IPS-NIHi7 (cell line): ENCODE measurements around the gene IL1RAPL1.

Experiments
- DNase-seq: peaks from one replicate; pipeline ENCODE4 v3.0.0; 2012; ENCODE audit warnings: mixed read lengths; ENCODE audit errors: extremely low spot score

The IL1RAPL1 gene

DNA sequence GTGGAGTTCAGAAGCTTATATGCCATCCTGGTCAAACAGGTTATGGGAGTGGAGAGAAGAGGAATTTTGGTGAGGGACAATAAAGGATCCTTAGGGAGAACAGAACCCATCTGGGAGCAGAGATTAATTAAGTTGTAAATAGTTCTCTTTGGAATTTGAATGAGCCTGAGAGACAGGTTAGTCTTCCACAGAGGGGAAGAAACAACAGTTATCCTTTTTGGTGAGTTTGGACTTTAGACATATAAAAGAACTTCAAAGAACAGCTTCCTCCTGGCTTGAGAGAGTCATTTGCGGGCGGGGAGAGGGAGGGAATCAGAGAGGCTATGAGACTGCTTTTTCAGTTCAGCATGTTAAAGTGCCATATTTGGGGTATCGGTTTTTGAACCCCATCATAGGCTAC is 834.8 kb downstream of the IL1RAPL1 start:
- DNase-seq, result no peak

GRCh38 chrX:29431895-29432294 is 844.6 kb downstream of the IL1RAPL1 start:
- no peak for DNase-seq

GRCh38 chrX:29432534-29432933 is 845.3 kb downstream of the IL1RAPL1 start:
- no peak for DNase-seq

DNA sequence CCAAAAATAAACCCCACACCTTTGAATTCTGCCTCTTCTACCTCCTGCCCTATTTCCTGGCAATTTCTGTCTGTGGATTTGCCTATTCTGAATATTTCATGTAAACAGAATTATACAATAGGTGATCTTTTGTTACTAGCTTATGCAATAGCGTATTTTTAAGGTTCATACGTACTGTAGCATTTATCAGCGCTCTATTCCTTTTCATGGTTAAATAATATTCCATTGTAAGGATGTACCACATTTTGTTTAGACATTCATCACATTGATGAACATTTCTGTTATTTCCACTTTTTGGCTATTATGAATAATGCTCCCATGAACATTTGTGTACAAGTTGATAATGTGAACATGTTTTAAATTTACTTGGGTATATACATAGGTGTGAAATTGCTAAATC is 847.7 kb downstream of the IL1RAPL1 start:
- no peak for DNase-seq

GRCh38 chrX:29435396-29435795 is 848.1 kb downstream of the IL1RAPL1 start:
- no peak for DNase-seq

GRCh38 chrX:29447867-29448266 is 860.6 kb downstream of the IL1RAPL1 start:
- no peak for DNase-seq

- DNase-seq, result no peak
Observed at GRCh38 chrX:29453333-29453732, 866.1 kb downstream of the IL1RAPL1 start.

GRCh38 chrX:29455702-29456101 is 868.5 kb downstream of the IL1RAPL1 start:
- no peak for DNase-seq

- no peak for DNase-seq
Observed at GRCh38 chrX:29461039-29461438, 873.8 kb downstream of the IL1RAPL1 start.

- DNase-seq, result no peak
Observed at GRCh38 chrX:29466456-29466855, 879.2 kb downstream of the IL1RAPL1 start.

GRCh38 chrX:29468911-29469494 is 881.8 kb downstream of the IL1RAPL1 start:
- no peak for DNase-seq

- DNase-seq, result no peak
Observed at GRCh38 chrX:29470030-29470429, 882.8 kb downstream of the IL1RAPL1 start.

DNA sequence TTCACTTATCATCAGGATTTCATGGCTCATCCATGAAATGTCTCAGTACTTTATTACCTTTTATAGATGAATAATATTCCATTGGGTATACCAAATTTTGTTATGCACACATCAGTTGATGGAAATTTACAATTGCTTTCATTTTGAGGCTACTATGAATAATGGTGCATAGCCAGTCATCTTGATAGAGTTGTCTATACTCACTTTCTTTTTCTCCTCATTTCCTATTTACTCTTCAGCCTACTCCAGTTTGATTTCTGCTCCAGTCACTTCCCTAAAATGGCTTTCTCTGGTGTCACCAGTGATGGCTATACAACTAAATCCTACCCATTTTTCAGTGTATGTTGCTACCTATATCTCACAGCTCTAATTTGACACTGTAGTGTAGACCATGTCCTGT is 884.6 kb downstream of the IL1RAPL1 start:
- DNase-seq, result no peak

DNA sequence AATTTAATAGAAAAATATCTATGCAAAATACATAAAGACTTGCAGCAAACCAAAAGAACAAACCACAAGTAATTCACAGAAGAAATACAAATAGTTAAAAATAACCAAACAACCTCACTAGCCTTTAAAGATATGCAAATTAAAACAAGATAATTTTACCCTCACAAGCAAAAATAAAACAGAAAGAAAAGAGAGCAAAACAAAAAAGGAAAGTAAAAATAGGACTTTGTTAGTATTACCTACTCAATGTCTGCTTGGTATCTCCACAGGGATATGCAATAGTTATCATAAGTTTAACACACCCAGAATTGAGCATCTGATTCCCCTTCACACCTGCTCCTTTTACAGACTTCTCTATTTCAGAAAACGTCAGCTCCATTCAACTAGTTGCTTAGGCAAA is 890.6 kb downstream of the IL1RAPL1 start:
- DNase-seq, result no peak

DNA sequence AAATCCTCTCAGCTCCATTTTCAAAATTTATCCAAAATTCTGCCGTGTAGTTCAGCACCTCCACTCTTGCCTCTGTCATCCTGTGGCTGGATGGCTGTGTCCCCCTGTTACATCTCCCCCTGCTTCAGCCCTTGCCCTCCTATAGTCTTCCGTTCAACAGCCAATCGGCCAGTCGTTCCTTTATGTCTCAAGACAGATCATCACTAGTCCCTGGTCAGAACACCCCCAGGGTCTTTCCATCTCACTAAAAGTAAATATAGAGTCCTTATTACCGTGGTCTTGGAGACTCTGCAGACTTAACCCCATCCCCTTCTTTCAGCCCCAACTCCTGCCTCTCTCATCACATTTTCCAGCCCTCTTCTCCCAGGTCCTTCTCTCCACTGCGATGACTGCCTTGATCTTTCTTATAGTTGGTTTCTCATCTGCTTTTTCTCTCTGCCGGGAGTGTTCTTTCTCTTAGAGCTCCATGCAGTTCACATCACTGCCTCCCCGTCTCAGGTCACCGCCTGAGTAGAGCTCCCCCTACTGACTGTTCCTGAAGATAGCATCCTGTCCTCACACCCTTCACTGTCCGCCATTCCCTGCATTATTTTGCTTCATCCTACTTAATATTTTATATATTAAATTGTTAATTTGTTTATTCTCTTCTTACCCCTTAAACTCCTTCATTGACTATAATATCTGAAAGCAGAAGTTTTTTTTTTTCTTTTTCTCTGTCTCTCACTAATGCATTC is 891.3 kb downstream of the IL1RAPL1 start:
- DNase-seq, result peak; percentile 77

- DNase-seq, result no peak
Observed at GRCh38 chrX:29487214-29487613, 900.0 kb downstream of the IL1RAPL1 start.

- DNase-seq, result no peak
Observed at GRCh38 chrX:29487714-29488113, 900.5 kb downstream of the IL1RAPL1 start.

GRCh38 chrX:29488919-29489318 is 901.7 kb downstream of the IL1RAPL1 start:
- DNase-seq, result no peak

GRCh38 chrX:29490606-29491005 is 903.4 kb downstream of the IL1RAPL1 start:
- DNase-seq, result no peak

GRCh38 chrX:29491659-29492058 is 904.4 kb downstream of the IL1RAPL1 start:
- no peak for DNase-seq

DNA sequence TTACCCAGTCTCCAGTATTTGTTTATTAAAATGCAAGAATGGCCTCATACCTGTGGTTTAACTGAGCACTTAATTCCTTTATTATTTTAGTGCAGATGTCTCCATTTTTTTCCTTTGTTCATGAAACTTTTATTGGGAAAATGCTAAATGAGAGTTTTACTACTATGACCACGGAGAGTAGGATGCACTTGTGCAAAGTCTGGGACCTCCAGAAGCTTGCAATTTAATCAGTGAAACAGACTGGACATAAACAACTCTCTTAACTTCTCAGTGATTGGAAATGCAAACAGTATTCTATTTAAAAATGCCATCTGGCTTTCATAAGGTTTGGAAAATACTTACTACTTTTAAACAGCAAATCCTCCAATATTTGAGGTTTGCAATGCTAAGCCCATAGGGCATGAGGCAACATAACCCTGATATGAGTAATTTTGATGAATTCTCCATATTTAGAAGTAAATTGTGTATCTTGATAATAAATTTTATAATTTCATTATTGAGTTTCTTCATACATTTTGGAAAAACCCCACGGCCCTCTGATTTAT is 909.5 kb downstream of the IL1RAPL1 start:
- no peak for DNase-seq

DNA sequence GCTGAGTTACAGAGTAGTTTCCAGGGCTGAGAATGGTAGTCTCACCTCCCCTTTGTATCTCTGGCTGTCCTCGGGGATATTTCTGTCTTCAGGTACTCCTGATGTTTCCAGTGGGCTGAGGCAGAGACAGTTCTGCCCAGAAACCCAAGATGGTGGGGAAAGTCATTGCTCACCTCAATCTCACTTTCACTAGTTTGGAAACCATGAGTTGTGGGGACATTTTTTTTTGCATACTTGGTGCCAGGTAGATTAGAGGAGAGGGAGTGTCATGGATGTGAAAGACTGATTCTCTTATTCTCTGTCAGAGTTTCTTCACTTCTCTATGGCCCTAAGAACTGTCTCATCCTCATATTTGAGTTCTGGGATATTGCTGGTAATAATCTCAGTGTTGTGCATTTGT is 919.5 kb downstream of the IL1RAPL1 start:
- no peak for DNase-seq

GRCh38 chrX:29518100-29518499 is 930.9 kb downstream of the IL1RAPL1 start:
- DNase-seq, result no peak
